GM12873 (cell line): ENCODE measurements around the gene CCDC178.

Source experiments
- TF ChIP-seq, protein P1 (sequence below): IDR thresholded peaks from 2 replicates; pipeline ENCODE4 v1.5.1; 2012; ENCODE audit warnings: low read depth, mild to moderate bottlenecking, moderate library complexity, low read length, control low read depth; ENCODE audit not compliant: insufficient read depth; ENCODE audit errors: missing control alignments

Gene CCDC178

DNA sequence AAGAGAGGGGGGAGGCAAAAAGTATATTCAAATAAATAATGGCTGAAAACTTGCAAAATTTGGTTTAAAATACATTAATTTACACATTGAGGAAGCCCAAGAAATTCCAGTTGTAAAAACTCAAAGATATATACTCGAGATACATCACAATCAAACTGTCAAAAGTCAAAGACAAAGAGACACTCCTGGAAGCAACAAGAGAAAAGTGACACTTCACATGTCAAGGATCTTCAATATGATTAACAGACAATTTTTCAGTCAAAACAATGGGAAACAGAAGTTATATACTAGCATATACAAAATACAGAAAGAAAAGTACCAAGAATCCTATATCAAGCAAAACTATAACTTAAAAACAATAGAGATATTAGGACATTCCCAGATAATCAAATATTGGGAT is 170.2 kb downstream of the CCDC178 start:
- TF ChIP-seq, protein P1, sequence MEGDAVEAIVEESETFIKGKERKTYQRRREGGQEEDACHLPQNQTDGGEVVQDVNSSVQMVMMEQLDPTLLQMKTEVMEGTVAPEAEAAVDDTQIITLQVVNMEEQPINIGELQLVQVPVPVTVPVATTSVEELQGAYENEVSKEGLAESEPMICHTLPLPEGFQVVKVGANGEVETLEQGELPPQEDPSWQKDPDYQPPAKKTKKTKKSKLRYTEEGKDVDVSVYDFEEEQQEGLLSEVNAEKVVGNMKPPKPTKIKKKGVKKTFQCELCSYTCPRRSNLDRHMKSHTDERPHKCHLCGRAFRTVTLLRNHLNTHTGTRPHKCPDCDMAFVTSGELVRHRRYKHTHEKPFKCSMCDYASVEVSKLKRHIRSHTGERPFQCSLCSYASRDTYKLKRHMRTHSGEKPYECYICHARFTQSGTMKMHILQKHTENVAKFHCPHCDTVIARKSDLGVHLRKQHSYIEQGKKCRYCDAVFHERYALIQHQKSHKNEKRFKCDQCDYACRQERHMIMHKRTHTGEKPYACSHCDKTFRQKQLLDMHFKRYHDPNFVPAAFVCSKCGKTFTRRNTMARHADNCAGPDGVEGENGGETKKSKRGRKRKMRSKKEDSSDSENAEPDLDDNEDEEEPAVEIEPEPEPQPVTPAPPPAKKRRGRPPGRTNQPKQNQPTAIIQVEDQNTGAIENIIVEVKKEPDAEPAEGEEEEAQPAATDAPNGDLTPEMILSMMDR, result no peak

DNA sequence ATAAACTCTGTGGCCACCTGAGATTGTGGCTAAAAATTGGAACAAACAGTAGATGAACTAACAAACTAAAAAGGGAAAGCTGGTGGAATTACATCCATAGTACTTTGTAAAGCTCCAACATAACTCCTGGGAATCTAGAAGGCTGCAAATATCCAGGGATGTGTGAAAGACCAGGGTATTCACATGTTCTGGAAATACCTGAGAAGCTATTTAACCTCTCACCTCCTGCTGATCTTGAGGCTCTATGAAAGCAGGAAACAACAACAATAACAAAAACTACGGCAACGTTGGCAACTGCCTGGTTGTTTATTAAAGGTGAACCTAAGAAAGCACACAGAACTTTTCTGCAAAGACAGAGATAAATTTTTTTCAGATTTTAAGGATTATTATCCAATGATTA is 171.3 kb downstream of the CCDC178 start:
- TF ChIP-seq, protein P1, result no peak

DNA sequence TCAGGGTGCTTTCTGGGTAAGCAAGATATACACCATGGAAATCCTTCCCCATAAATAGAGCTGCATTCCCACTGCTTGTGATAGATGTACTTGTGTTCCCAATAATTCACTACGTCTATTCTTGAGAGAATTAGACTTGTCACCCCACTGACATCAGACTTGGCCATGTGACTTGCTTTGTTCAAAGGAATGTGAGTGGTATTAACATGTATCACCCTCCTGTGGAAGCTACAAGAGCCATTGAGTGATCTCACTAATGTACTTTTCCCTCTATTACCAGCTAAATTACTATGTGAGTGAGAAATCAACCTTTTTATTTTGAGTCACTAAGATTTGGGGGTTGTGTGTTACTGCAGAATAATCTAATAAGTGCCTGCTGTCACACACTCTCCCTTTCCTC is 176.0 kb downstream of the CCDC178 start:
- TF ChIP-seq, protein P1, result no peak

DNA sequence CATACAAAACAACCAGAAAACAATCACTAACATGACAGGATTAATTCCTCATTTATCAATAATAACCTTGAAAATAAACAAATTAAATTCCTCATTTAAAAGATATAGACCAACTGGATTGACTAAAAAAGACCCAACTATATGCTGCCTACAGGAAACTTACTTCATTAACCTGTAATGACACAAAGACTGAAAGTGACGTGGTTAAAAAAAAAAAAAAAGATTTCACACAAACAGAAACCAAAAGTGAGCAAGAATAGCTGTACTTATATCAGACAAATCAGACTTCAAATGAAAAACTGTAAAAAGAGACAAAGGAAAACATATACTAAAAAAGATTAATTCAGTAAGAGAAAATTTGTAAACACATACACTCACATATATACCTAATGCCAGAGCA is 201.2 kb downstream of the CCDC178 start:
- TF ChIP-seq, protein P1, result no peak

DNA sequence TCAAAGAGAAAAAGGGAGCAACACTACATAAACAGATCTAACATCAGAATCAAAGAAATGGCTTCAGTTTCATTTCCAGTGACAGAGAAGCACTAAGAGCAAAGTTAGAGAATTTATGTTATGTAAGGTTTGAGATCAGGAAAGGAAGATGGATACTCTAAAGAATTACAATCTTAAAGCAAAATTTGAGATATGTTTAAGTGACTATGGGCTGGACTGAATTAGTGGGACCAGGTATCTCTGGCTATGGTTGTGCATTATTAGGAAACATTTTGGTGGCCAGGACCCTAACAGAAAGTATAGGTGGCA is 208.2 kb downstream of the CCDC178 start:
- TF ChIP-seq, protein P1, result no peak

DNA sequence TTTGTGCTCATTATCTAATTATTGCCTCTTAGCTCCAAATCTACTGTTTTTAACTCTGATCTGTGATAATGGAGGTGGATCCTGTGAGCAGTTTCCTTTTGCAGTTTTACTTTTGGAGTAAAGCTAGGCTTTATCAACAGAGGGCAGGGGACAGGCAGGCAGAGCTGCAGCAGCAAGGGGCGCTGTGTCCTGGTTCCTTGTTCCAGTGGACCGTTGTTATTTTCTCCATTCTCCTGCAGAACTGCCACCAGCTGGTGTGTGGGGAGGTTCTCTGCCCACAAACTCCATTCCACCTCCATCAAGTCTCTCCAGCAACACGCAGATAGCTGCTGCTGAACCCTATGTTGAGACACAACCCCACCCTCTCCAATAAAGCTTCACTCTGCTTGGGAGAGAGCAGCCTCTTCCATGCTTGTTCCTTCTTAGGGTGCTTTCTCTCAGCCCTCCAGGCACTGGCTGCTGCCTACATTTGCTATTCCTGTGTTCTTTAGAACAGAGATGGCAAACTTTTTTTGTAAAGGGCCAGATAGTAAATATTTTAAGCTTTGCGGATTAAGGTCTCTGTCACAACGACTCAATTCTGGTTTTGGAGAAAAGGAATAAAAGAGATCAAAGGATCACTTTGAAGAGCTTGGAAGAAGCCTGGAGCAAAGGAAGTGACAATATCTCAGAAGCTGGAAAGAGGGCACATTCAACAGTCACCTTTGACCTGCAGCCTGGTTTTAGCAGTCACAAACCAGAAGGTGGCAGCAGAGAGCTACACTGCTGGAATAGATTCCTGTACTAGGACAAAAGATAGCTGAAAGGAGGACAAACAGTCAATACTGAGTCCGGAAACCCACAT is 208.8 kb downstream of the CCDC178 start:
- TF ChIP-seq, protein P1, result peak; percentile 93

DNA sequence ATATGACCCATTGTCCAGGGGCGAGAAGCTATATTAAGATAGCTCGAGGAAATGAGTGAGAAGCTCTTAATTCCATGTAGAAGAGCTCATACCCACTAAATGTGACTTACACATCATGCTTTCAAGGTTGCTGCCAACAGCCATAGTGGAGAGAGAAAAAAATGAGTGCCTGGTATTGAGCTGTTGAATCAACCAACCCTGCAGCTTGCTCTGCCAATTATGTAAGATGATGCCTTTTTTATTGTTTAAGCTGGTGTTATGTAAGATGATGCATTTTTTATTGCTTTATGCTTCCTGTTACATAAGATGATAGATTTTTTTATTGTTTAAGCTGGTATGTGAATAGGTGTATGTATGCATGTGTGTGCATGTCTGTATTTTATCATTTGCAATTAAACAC is 228.2 kb downstream of the CCDC178 start:
- TF ChIP-seq, protein P1, result no peak
